OCI-LY1 (cell line): ENCODE data around the gene CNNM3.

Experiments
- CTCF ChIP-seq: fragments of 200-600 bp; sonication (generic), shearing (Covaris generic); IDR thresholded peaks from 2 replicates; pipeline ENCODE4 v1.5.1; 2017; ENCODE audit warnings: mild to moderate bottlenecking, antibody characterized with exemption, low read length, moderate library complexity, mixed read lengths
- EZH2 ChIP-seq: fragments of 200-600 bp; sonication (generic), shearing (Covaris generic); IDR thresholded peaks from 2 replicates; pipeline ENCODE4 v1.8.0; 2017; ENCODE audit warnings: borderline replicate concordance, mixed run types, mild to moderate bottlenecking, antibody characterized with exemption, low read length, moderate library complexity, mixed read lengths

- TF ChIP-seq CTCF (no peak), EZH2 (no peak)
Measured at GRCh38 chr2:96881349-96882195, 65.5 kb downstream of the CNNM3 start.
